Endometrial microvascular endothelial cells (primary cell): ENCODE measurements around the gene ZGPAT. TPM values are rescaled to one million over a fixed set of nuclear protein-coding genes. Genes with fewer than 3 reads are reported as not detected.

Experiments used
- in situ Hi-C: cut with HindIII; loops from 2 replicates; pipeline ENCODE4 v1.10.0; 2017; ENCODE audit warnings: low sequenced_read_pairs, low pct_unique_long_range_greater_than_20kb; ENCODE audit errors: inconsistent ontology term
- total RNA-seq: library from RNA; depleted of rRNA; stranded (reverse); fragments of >200 nt; gene quantifications from one replicate; pipeline ENCODE4 v1.2.3, GENCODE V29; 2015; ENCODE audit errors: inconsistent ontology term

The ZGPAT gene
- total RNA-seq, 1 donor from 2014 or later, result 39.2 TPM

DNA sequence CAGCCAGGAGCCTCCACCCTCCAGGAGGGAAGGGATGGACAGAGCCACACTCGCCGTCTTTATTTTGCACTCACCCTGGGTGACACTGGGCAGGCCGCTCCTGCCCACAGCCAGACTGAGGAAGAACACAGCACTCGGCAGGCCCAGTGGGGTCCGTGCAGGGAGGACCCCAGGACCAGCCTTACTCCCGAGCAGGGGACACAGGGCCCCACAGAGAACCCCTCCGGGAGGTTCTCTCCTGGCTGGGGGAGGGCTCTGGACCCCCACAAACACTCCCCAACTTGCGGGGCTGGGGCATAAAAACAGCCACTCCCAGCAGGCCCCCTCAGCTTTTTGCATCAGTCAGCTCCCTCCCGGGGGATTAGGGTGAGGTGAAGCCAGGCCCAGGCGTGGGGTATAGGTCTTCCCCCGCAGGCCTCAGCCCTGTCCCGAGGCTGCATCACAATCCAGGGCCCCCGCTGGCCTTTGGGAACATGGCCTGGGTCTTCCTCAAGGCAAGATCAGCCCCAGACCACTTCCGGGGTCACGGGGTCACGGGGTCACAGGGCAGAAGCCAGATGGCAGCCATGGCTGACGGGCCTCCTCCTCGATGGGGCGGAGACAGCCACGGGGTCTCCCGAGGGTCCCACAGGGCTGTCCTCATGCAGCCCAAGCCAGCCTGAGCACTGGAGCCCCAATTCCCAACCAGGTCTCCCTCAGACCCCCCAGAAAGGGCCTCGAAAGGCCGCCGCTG lies 8.2 kb upstream of the ZGPAT start:
- in situ Hi-C loops, result no loop called here

- in situ Hi-C loops, result no loop called here
Observed at GRCh38 chr20:63700199-63701050, 7.4 kb upstream of the ZGPAT start.

DNA sequence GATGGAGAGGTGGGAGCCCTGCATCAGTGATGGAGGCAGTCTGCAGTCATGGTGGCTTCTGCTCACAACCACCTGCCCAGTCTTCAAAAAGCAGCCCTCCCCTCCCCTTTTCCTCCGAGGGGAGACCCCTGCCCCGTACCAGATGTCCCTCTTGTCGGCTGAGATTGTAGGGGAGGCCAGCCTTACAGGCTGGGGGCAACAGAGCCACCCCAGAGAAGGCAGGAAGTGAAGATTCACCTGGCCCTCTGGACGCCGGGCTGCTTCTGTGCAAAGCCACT lies 6.8 kb upstream of the ZGPAT start:
- in situ Hi-C loops, result no loop called here

DNA sequence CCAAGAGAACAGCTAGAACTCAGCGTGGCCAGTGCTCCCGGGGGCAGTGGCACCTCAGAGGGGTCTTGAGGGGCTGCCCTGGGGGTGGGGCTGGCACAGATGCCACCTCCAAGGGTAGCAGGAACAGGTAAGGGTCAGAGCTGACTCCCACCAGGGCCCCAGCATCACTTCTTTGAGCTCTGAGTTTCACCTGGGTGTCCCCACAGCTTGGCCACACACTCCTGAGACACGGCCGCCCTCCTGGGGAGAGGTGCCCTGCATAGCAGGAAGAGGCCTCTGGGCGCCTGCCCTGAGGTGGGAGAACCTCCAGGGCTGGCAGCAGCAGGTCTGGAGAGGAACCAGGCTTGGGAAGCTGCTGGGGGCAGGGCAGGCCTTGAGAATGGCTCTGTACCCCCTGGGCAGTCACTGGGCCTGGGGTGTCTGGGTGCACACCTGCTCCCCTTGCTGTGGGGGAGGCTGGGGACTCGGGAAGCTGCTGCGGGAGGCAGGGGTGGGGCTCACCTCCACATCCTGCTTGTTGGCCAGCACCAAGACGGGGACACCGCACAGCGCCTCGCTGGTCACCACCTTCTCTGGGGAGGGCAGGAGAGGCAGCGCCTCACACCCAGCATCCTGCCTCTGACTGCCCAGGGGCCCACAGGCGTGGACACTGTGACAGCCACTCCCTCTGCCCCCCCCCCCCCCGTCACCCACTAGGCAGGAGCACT lies 6.4 kb upstream of the ZGPAT start:
- in situ Hi-C loops, result no loop called here

DNA sequence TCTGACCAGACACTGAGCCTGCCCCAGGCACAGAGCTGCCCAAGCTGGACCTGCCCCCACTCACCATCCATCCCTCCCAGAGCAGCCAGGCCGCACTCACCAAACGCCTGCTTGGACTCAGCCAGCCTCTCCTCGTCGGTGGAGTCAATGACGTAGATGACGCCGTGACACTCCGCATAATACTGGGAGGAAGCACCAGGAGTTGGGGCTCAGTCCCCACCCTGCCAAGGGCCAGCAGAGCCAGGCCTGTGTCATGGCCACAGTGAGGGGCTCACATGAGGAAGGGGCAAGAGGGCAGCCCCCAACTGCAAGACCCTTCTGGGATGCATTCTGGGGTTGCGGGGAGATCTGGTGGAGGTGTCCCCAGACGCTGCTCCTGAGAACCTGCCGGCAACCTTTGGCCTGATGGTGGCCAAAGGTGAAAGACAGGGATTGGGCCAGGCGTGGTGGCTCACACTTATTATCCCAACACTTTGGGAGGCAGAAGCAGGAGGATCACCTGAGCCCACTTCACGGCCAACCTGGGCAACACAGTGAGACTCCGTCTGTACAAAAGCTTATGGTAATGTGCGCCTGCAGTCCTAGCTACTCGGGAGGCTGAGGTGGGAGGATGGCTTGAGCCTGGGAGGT lies 5.7 kb upstream of the ZGPAT start:
- in situ Hi-C loops, result no loop called here

GRCh38 chr20:63702751-63703470 lies 4.9 kb upstream of the ZGPAT start:
- in situ Hi-C loops, result no loop called here

DNA sequence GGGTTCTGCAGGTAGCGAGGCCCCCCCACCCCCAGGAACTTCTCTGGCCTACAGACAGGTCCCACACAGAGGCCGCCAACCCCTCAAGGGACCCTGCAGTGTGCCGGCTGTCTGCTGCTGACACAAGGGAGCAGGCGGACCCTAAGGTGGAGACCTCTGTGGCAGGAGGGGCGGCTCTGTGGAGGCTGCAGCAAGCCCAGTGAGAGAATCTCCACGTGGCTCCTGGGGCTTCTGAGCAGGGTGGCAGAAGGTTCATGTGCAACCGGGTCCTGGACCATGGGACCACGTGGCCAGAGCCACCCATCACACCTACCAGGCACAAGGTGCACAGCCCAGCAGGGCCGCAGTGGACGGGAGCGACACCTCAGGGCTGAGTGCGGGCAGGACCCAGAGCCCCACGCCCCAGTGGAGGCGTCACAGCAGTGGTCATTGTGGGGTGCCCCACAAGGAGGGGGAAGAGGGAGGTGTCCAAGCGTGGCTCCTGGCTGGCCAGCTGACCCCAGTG lies 4.3 kb upstream of the ZGPAT start:
- in situ Hi-C loops, result no loop called here

DNA sequence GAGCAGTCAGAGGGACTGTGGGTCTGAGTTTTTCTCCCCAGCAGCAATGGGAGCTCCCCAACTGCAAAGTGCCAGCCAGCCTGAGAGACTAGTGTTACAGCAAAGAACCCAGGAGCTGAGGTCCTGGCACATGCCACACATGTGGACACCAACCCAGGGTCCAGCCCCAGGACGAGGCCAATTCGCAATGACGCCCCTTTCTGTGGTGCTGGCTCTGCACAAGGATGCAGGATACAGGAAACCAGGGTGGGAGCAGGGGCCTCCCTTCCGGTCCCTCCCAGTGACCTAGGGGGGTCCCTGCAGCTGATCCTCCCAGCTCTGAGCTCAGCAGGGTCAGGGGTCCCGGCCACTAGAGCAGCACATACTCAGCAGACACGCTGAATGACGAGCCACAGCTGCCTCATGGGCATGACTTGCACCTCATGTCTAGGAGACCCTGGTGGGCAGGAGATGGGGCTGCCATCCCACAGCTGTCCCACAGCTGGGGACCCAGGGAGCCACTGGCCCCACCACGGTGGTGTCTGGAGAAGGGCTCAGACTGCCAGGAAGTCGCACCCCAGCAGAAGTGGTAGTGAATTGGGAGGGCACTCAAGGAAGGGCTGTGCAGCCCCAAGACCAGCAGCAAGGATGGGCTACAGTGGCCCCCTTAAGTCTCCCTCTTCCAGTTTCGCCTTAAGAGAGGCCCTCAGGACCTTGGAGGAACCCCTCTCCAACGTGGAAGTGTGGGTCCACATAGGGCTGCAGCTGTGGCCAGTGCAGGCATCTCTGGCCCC lies 3.7 kb upstream of the ZGPAT start:
- in situ Hi-C loops, result no loop called here

GRCh38 chr20:63704749-63705117 lies 3.1 kb upstream of the ZGPAT start:
- in situ Hi-C loops, result no loop called here

GRCh38 chr20:63705232-63706026 lies 2.4 kb upstream of the ZGPAT start:
- in situ Hi-C loops, result no loop called here

- in situ Hi-C loops, result no loop called here
Observed at GRCh38 chr20:63706027-63706695, 1.7 kb upstream of the ZGPAT start.

- in situ Hi-C loops, result no loop called here
Observed at GRCh38 chr20:63706852-63707557, 834 bp upstream of the ZGPAT start.

DNA sequence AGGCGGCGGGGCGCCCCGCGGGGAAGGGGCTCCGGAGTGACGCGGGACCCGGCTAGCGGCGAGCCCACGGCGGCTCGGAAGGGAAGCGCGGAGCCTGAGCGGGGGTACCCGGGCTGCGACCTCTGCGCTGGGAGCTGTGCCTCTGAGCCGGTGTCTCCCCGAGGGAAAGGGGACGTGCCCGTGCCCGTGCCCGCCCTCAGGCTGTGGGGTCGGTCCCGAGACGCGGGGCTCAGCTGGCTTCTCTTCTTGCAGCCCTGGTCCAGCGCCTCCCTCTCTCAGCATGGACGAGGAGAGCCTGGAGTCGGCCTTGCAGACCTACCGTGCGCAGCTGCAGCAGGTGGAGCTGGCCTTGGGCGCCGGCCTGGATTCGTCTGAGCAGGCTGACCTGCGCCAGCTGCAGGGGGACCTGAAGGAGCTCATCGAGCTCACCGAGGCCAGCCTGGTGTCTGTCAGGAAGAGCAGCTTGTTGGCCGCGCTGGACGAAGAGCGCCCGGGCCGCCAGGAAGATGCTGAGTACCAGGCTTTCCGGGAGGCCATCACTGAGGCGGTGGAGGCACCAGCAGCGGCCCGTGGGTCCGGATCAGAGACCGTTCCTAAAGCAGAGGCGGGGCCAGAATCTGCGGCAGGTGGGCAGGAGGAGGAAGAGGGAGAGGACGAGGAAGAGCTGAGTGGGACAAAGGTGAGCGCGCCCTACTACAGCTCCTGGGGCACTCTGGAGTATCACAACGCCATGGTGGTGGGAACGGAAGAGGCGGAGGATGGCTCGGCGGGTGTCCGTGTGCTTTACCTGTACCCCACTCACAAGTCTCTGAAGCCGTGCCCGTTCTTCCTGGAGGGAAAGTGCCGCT lies 686 bp downstream of the ZGPAT start:
- in situ Hi-C loops, result no loop called here

- in situ Hi-C loops, result no loop called here
Observed at GRCh38 chr20:63709149-63709527, 1.3 kb downstream of the ZGPAT start.

DNA sequence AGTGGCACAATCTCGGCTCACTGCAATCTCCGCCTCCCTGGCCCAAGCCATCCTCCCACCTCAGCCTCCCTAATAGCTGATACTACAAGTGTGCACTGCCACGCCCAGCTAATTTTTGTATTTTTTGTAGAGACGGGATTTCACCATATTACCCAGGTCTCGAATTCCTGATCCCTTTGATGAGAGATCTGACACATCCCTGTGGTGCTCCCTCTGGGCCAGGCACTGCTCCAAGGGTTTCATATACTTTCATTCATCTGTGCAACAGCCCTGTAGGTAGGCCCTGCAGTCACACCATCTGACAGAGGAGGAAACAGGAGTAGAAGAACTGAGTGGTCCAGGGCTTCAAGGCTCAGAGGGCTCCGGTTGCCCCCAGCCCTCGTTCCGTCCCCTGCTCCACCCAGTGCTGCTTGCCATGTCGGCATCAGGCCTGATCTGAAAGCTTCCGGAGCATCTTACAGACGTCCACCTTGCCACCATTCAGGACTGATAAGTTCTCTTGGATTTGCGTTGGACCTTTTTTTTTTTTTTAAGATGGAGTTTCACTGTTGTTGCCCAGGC lies 3.3 kb downstream of the ZGPAT start:
- in situ Hi-C loops, result no loop called here
